H9 (cell line): Measurements from ENCODE around the gene USP7. TPM values are rescaled to one million over a fixed set of nuclear protein-coding genes. Genes with fewer than 3 reads are reported as not detected.

ENCODE experiments used
- DNase-seq: peaks from one replicate; pipeline ENCODE4 v3.0.0-alpha.2; 2017
- H2AFZ ChIP-seq: one replicate; pipeline ENCODE4 v1.6.1; 2013; ENCODE audit warnings: mild to moderate bottlenecking, low read length, control low read depth, moderate library complexity
- H2AK5ac ChIP-seq: 2 replicates; pipeline ENCODE4 v1.6.1; 2013; ENCODE audit warnings: low read length, control low read depth, mixed read lengths; ENCODE audit not compliant: insufficient read length
- H2BK120ac ChIP-seq: one replicate; pipeline ENCODE4 v1.6.1; 2013; ENCODE audit warnings: low read depth, mild to moderate bottlenecking, low read length, control low read depth, inconsistent platforms; ENCODE audit not compliant: poor library complexity, severe bottlenecking
- H2BK12ac ChIP-seq: 2 replicates; pipeline ENCODE4 v1.6.1; 2013; ENCODE audit warnings: low read length, control low read depth, mixed read lengths, low read depth; ENCODE audit not compliant: insufficient read length
- H2BK15ac ChIP-seq: 2 replicates; pipeline ENCODE4 v1.6.1; 2013; ENCODE audit warnings: low read depth, low read length, control low read depth
- H2BK20ac ChIP-seq: one replicate; pipeline ENCODE4 v1.6.1; 2013; ENCODE audit warnings: low read depth, mild to moderate bottlenecking, low read length, control low read depth, inconsistent platforms; ENCODE audit not compliant: poor library complexity, severe bottlenecking
- H2BK5ac ChIP-seq: 2 replicates; pipeline ENCODE4 v1.6.1; 2013; ENCODE audit warnings: low read length, control low read depth, mixed read lengths; ENCODE audit not compliant: insufficient read length
- H3K14ac ChIP-seq: 2 replicates; pipeline ENCODE4 v1.6.1; 2013; ENCODE audit warnings: low read length, control low read depth; ENCODE audit not compliant: insufficient read depth
- H3K18ac ChIP-seq: 2 replicates; pipeline ENCODE4 v1.6.1; 2013; ENCODE audit warnings: low read depth, mild to moderate bottlenecking, mixed read lengths, low read length, control low read depth; ENCODE audit not compliant: insufficient read length
- H3K23ac ChIP-seq: 2 replicates; pipeline ENCODE4 v1.6.1; 2013; ENCODE audit warnings: low read length, control low read depth, mixed read lengths, low read depth; ENCODE audit not compliant: insufficient read length
- H3K23me2 ChIP-seq: 2 replicates; pipeline ENCODE4 v1.6.1; 2013; ENCODE audit warnings: low read depth, mild to moderate bottlenecking, mixed read lengths, low read length, control low read depth; ENCODE audit not compliant: insufficient read length, poor library complexity, severe bottlenecking
- H3K27ac ChIP-seq: 2 replicates; pipeline ENCODE4 v1.5.1; 2013; ENCODE audit warnings: low read length, control low read depth, mixed read lengths, low read depth; ENCODE audit not compliant: insufficient read length
- H3K27me3 ChIP-seq: 2 replicates; pipeline ENCODE4 v1.6.1; 2013; ENCODE audit warnings: low read length, control low read depth, inconsistent platforms; ENCODE audit not compliant: insufficient read depth
- H3K4ac ChIP-seq: 2 replicates; pipeline ENCODE4 v1.6.1; 2013; ENCODE audit warnings: low read depth, mild to moderate bottlenecking, control low read depth, inconsistent platforms, low read length, moderate library complexity
- H3K4me1 ChIP-seq: 2 replicates; pipeline ENCODE4 v1.6.1; 2013; ENCODE audit warnings: low read length, control low read depth, inconsistent platforms; ENCODE audit not compliant: insufficient read depth
- H3K4me2 ChIP-seq: 2 replicates; pipeline ENCODE4 v1.6.1; 2013; ENCODE audit warnings: low read length, control low read depth, mixed read lengths; ENCODE audit not compliant: insufficient read length, insufficient read depth
- H3K56ac ChIP-seq: 2 replicates; pipeline ENCODE4 v1.6.1; 2013; ENCODE audit warnings: low read depth, mild to moderate bottlenecking, mixed read lengths, low read length, control low read depth; ENCODE audit not compliant: insufficient read length
- H3K79me1 ChIP-seq: 2 replicates; pipeline ENCODE4 v1.6.1; 2013; ENCODE audit warnings: low read depth, mild to moderate bottlenecking, moderate library complexity, low read length, control low read depth, inconsistent platforms; ENCODE audit not compliant: insufficient read depth, poor library complexity, severe bottlenecking
- H3K79me2 ChIP-seq: 2 replicates; pipeline ENCODE4 v1.6.1; 2013; ENCODE audit warnings: low read length, control low read depth, inconsistent platforms; ENCODE audit not compliant: insufficient read depth
- H3K9ac ChIP-seq: 2 replicates; pipeline ENCODE4 v1.6.1; 2013; ENCODE audit warnings: low read length, control low read depth, mixed read lengths; ENCODE audit not compliant: insufficient read length; ENCODE audit errors: extremely low read depth
- H3K9me3 ChIP-seq: one replicate; pipeline ENCODE4 v1.6.1; 2013; ENCODE audit warnings: low read depth, low read length, inconsistent platforms; ENCODE audit not compliant: control insufficient read depth
- H3T11ph ChIP-seq: one replicate; pipeline ENCODE4 v1.6.1; 2013; ENCODE audit warnings: mild to moderate bottlenecking, low read length, control low read depth, inconsistent platforms
- H4K20me1 ChIP-seq: one replicate; pipeline ENCODE4 v1.6.1; 2013; ENCODE audit not compliant: control insufficient read depth, insufficient read length, insufficient read depth
- H4K5ac ChIP-seq: 2 replicates; pipeline ENCODE4 v1.6.1; 2013; ENCODE audit warnings: low read depth, mild to moderate bottlenecking, mixed read lengths, low read length, control low read depth; ENCODE audit not compliant: insufficient read length
- H4K8ac ChIP-seq: replicated peaks from 2 replicates; pipeline ENCODE4 v1.6.1; 2013; ENCODE audit warnings: low read length, control low read depth, mixed read lengths, low read depth; ENCODE audit not compliant: insufficient read length
- H4K91ac ChIP-seq: 2 replicates; pipeline ENCODE4 v1.6.1; 2013; ENCODE audit warnings: low read depth, mild to moderate bottlenecking, moderate library complexity, mixed read lengths, low read length, control low read depth; ENCODE audit not compliant: insufficient read length
- H3K27ac Mint-ChIP-seq, 3 experiments: 2 replicates in 2 of 3; 3 replicates in 1 of 3; pipeline ENCODE4 v1.8.0; 2020 to 2021; ENCODE audit warnings: mixed read lengths in 3 of 3, mild to moderate bottlenecking in 1 of 3, moderate library complexity in 1 of 3
- H3K27me3 Mint-ChIP-seq: 2 replicates; pipeline ENCODE4 v1.8.0; 2021; ENCODE audit warnings: low read depth, mild to moderate bottlenecking, moderate library complexity, mixed read lengths
- H3K36me3 Mint-ChIP-seq, 3 experiments: 2 replicates in 2 of 3; 3 replicates in 1 of 3; pipeline ENCODE4 v1.8.0; 2020 to 2021; ENCODE audit warnings: low read depth in 3 of 3, mixed read lengths in 3 of 3; ENCODE audit not compliant: insufficient read depth in 1 of 3
- H3K4me1 Mint-ChIP-seq, 2 experiments: 2 replicates each; pipeline ENCODE4 v1.8.0; 2020; ENCODE audit warnings: mixed read lengths in 2 of 2
- H3K4me3 Mint-ChIP-seq, 2 experiments: 2 replicates in 1 of 2; 3 replicates in 1 of 2; pipeline ENCODE4 v1.8.0; 2020 to 2021; ENCODE audit warnings: mild to moderate bottlenecking in 2 of 2, mixed read lengths in 2 of 2, moderate library complexity in 1 of 2
- H3K9me3 Mint-ChIP-seq, 2 experiments: 2 replicates in 1 of 2; 3 replicates in 1 of 2; pipeline ENCODE4 v1.8.0; 2020; ENCODE audit warnings: mild to moderate bottlenecking in 2 of 2, mixed read lengths in 2 of 2, moderate library complexity in 1 of 2
- WGBS: extraction: QIAGEN DNeasy Blood & Tissue Kit; methylation state at CpG from one replicate; pipeline ENCODE4 v1.1.7; 2013; ENCODE audit warnings: missing lambda C conversion rate, low lambda C conversion rate, mixed read lengths; ENCODE audit not compliant: insufficient read length; ENCODE audit errors: extremely low coverage; 5-methylcytosine and 5-hydroxymethylcytosine counted together
- total RNA-seq: library from RNA; stranded (reverse); gene quantifications from 2 replicates; pipeline ENCODE4 v1.2.1, GENCODE V29; 2021
- TF ChIP-seq, protein P1 (sequence below): fragments of 200-600 bp; sonication (generic); conservative IDR thresholded peaks from 3 replicates; pipeline ENCODE4 v1.8.0; 2021; ENCODE audit warnings: antibody characterized with exemption, mild to moderate bottlenecking

The USP7 gene
- total RNA-seq, 1 experiment from 2014 or later, result 192 TPM

DNA sequence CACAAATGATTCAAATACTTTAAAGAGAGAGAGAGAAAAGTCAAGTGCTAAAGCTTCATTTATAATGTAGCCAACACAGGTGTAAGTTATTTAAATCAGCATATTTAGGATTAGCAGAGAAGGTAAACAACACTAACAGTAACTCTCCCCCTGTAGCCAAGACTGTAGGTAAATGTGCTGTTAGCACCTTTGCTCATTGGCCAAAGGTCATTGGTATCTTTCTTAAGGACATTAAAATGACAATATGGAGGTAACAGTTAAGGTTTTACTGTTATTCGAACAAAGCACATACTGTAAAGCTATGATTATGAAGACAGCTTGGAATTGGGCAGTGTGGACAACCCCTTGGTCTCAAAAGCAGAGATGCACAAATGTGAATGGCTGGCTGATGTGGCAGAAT lies 52.9 kb downstream of the USP7 start:
- no peak overlapping the region for H2AFZ ChIP-seq
- H3K9me3 ChIP-seq, result no peaks in the 10 kb centered on the region
- no peaks in the 10 kb centered on the region for H3K4me1 ChIP-seq
- no peak overlapping the region for H3K4ac ChIP-seq
- H3K27me3 ChIP-seq, result no peaks in the 10 kb centered on the region
- H2BK120ac ChIP-seq, result no peak overlapping the region
- H3K14ac ChIP-seq, result no peak overlapping the region
- H2BK20ac ChIP-seq, result no peak overlapping the region
- H3T11ph ChIP-seq, result no peak overlapping the region
- TF ChIP-seq, protein P1, sequence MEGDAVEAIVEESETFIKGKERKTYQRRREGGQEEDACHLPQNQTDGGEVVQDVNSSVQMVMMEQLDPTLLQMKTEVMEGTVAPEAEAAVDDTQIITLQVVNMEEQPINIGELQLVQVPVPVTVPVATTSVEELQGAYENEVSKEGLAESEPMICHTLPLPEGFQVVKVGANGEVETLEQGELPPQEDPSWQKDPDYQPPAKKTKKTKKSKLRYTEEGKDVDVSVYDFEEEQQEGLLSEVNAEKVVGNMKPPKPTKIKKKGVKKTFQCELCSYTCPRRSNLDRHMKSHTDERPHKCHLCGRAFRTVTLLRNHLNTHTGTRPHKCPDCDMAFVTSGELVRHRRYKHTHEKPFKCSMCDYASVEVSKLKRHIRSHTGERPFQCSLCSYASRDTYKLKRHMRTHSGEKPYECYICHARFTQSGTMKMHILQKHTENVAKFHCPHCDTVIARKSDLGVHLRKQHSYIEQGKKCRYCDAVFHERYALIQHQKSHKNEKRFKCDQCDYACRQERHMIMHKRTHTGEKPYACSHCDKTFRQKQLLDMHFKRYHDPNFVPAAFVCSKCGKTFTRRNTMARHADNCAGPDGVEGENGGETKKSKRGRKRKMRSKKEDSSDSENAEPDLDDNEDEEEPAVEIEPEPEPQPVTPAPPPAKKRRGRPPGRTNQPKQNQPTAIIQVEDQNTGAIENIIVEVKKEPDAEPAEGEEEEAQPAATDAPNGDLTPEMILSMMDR, result no peak
- peaks cover 3% of the 10 kb centered on the region; the same call in 1 of the 2 replicates for H3K79me2 ChIP-seq
- no peak overlapping the region for H3K4me2 ChIP-seq
- H3K9ac ChIP-seq, result no peak overlapping the region
- H2BK12ac ChIP-seq, result no peak overlapping the region
- no peaks in the 10 kb centered on the region for H4K20me1 ChIP-seq
- no peaks in the 10 kb centered on the region for H3K9me3 Mint-ChIP-seq
- DNase-seq, result no peak
- peaks cover 16 to 20% of the 10 kb centered on the region in 2 experiments for H3K4me1 Mint-ChIP-seq
- H4K5ac ChIP-seq, result no peak overlapping the region
- no peaks in the 10 kb centered on the region for H3K27me3 Mint-ChIP-seq
- H3K23me2 ChIP-seq, result no peaks in the 10 kb centered on the region
- no peak overlapping the region for H2AK5ac ChIP-seq
- no peak overlapping the region for H3K56ac ChIP-seq
- no CpG with 5 or more reads among the region's 1 CpG for WGBS
- no peak overlapping the region for H2BK5ac ChIP-seq
- H3K79me1 ChIP-seq, result peaks cover 5% of the 10 kb centered on the region
- H3K27ac Mint-ChIP-seq, result peak overlapping the region; percentile 55 to 92 (median 88); a peak in 3 of 7 replicates
- H3K27ac ChIP-seq, result no peak overlapping the region
- peaks cover 56 to 87% (median 75%) of the 10 kb centered on the region in 3 experiments; a peak in 6 of 7 replicates for H3K36me3 Mint-ChIP-seq
- H3K23ac ChIP-seq, result no peak overlapping the region
- no peak overlapping the region for H4K8ac ChIP-seq
- no peak overlapping the region for H3K4me3 Mint-ChIP-seq
- H4K91ac ChIP-seq, result no peak overlapping the region
- no peak overlapping the region for H3K18ac ChIP-seq
- no peak overlapping the region for H2BK15ac ChIP-seq
